ENCODE results near the gene IGFBP2.

The IGFBP2 gene

DNA sequence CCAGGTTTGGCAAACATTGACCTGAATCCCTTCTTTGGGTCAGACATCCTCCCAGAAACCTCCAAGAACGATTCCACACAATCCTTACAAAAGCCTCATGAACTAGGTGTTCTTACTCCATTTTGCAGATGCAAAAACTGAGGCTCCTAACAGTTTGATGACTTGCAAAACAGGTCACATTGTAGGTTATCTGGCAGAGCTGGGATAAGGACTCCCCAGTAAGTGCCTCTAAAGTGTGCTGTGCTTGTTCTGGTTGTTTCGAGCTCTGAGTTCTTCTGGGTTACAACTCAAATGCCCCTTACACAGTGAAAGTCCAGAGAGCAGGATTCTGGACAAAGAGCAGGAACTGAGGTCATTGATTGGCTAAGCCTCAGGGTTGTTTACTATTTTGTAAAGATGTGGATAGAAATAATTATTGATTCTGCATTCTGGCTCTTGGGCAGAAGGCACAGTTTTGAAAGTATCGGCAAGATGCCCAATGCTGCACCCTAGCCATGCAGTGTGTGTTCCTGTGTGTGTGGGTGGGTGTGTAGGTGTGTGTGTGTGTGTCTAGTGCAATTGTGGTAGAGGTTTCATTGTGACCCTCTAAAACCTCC lies 17.0 kb upstream of the IGFBP2 start:
- no peak for DNase-seq

DNA sequence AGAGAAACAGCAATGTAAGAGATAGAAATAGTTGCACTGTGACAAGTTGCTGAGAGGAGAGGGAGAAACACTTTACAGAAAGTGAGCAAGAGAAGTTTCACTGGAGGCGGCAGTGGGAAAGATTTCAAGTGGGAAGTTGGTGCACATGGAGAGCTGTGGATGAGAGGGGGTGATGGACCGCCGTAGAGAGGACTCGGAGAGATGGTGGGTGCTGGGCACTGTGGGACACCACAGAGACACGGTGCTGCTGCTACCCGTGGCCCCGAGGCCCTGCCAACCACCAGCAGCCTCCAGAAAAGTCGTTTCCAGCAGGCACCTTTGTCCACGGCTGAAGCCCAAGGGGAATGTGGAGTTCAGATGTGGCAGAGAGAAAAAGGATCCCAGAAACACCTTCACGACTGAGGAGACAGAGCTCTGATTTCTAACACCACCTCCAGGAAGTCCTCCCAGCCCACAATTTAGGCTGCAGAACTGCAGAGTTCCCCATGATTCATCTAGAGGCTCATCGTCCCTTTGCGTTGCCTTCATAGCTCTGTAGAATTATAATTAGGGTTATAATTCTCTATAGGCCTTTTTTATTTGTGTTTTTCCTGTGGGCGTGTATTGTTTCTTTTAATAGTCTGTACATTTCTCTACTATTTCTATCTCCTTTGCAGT lies 15.9 kb upstream of the IGFBP2 start:
- DNase-seq: no peak

DNA sequence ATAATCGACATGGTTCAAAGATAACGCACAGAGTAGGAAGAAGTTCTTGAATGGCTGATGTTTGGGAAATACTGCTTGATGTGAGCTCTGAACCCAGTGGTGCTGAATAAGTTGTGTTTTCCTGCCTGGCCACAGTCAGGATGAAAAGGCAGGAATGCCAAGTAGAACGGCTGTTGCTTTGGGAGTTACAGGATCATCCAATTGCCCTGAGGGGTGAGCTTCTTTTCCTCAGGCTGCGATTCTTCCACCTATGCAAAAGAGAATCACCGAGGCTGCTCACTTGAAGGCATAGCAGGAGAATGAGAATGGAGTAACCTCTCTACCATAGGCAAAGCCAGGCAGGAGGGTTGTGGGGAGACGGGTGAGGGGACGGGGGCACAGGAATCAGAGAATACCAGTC lies 14.4 kb upstream of the IGFBP2 start:
- no peak for DNase-seq

DNA sequence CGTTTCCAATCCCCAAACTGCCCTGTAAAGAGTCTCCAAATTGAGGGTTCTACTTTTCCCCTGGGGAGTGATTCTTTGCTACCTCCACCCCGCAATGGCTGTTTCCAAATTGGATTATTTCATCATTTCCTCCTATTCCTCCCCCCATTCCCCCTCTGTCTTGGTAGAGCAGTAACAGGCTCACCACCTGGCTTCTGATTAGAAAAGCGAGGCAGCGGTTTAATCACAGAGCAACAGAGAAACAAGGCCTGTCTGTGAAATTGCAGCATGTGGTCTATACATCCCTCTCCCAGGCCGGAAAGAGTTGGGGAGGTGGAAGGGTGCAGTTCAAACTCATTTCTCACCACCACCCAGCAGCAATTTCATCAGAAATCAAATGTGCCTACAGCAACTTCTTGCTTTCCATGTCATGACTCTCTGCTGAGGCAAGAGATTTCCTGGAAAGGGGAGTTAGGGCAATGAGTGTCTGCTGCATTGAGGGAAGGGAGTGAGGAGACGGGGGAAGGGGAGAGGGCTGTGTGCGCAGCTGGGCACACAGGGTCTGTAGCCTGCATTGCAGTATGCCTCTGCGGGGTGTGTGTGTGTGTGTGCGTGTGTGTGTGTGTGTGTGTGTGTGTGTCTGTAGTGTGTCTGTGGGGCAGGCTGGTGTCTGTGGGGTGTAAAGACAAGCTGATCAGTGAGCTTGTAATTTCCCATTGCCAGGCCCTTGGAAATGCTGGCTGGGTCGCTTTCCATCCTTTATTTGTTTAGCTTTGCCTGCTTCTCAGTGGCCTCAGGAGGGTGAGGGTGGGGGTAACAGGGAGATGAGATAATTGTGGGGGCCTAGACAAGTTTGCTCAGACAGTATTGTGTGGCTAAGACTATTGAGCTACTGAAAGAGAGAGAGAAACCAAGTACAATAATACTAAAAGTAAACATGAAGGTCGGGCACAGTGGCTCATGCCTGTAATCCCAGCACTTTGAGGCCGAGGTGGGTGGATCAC lies 13.5 kb upstream of the IGFBP2 start:
- no peak for DNase-seq

DNA sequence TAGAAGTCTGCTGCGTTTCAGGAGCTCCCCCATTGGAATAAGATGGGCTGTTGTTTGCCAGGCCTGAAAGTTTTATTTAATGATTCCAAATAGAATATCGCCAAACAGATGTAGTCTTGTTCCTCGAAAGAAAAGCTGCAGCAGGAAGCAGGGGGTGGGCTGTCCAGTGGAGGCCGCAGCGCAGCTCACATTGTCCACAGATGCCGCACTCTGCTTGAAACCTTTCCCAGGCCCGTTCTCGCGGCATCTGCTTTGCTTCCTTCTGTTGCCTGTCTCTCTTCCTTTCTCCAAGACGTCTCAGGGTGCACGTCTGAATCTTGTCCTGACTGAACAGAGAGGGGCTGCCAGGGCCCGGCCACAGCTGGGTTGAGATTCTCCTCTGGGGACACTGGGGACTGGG lies 12.4 kb upstream of the IGFBP2 start:
- DNase-seq: no peak

DNA sequence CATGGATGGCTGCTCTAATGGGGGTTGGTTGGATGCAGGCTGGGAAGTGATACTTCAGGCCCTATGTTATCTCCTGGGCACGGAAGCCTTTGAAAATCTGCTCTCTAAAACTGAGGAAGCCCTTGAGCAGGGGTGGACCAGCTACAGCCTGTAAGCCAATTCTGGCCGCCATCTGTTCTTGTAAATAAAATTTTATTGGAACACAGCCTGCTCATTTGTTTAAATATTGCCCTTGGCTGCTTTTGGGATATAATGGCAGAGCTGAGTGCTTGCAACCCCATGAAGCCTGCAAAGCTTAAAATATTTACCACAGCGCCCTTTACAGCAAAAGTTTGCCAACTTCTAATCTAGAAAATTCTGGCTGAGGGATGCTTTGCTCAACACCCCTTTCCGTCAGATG lies 11.9 kb upstream of the IGFBP2 start:
- DNase-seq: no peak

DNA sequence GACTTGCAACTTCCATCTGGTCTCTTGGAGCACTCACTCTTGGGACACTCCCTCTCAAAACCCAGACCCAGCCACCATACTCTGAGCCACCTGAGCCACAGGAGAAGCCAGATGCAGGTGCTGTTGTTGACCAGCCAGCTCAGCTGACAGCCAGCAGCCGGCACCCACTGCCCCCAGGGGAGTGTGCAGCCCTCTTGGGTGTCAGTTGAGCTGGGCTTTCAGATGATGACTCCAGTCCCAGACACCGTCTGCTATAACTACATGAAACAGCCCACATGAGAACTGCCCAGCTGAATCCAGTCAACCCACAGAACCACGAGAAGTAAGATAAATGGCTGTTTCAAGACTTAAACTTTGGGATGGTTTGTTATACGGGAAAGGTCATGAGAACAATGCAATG lies 10.7 kb upstream of the IGFBP2 start:
- no peak for DNase-seq

DNA sequence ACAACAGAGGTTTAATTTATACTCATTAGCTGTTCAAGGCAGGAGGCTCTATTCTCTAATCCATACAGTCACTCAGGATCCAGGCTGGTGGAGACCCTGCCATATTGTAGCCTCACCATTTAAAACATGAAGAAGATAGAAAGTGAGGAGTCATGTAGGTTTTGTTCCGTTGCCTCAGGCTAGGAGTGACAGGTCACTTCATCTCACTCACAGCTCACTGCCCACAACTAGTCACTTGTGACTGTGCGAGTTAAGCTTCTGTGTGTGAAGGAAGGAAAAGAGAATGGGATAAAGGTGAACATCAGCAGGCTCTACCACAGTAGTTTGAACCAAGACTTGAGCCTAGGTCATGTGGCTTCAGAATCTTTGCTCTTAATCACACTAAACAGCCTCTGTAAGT lies 9.0 kb upstream of the IGFBP2 start:
- DNase-seq: no peak

DNA sequence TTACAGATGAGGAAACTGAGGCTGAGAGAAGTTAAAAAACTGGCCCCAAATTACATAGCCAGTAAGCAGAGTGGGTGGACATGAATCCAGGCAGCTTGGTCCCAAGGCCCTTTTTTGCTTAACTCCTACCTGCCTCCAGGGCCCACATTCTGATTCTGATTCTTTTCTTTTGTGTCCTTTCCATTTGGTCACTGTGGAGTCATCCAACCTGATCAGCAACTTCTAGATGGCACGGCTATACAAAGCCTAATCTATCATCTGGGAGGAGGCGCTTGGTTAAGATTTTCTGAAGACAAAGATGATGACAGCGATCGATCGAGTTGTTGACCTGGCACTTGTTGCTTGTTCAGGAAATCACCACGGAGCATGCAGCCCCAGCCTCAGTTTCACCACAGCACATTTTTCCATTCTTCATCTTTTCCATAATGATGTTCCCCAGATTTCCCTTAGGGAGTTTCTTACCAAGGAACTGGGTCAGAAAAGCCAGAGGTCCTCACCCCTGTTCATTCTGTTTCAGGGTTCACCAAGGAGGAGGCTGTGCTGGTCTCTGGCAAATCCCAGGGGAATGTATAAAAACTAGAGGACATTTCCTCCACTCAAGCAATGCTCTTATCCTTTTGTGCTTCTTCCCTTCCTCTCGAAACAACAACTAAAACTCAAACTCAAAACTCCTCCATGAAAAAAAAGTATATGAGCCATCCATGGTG lies 6.9 kb upstream of the IGFBP2 start:
- DNase-seq: no peak

DNA sequence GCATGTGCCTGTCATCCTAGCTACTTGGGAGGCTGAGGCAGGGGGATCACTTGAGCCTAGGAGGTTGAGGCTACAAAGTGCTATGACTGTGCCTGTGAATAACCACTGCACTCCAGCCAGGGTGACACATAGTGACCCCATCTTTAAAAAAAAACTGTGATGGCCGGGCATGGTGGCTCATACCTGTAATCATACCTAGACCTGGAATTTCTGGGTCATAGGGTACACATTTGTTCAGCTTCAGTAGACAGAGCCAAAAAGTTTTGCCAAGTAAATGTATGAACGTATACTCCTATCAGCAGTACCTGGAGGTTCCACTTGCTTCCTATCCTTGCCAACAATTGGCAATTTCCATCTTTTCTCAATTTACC lies 6.4 kb upstream of the IGFBP2 start:
- DNase-seq: no peak

DNA sequence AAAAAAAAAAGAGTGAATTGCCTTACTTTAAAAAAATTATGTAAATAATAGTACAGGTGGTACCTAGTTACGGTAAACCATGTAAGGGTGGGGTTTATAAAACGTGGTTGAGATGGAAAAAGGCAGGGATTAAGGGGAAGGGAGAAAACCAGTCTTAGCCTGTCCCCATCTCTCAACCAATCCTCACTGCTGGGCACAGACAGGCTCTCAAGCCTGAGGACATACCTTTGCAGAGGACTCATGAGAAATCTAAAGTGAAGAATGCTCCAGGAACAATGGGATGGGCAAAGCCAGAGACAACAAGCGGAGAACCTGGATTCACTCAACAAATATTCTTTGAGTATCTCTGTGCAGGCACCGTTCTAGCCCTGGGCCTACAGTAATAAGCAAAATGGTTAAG lies 3.4 kb upstream of the IGFBP2 start:
- no peak for DNase-seq

DNA sequence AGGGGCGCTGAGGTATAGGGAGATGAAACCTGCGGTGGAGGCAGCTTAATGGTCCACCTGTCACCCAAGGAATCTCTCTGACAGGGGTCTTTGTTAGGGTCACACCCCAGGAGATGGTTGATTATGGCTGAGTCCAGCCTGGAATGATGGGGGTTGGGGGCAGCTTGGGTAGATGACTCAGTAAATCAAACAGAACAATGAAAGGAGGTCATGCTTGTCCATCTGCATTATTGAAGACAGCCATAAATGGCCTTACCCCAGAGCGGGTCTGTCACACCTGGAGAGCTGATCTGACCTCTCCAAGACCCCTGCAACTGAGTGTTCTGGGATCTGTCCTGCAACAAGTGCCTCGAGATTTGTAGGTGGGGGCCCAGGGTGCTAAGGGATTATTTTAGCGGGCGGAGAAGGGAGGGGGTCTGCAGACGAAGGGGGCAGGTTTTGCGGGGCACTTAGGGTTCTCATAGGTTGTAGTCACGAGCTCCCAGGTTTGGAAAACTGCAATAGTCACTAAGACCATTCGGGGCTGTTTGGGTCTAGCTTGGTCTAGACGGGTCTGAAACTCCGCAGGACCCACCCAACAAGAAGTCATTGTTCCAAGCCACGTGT lies 771 bp upstream of the IGFBP2 start:
- DNase-seq: no peak

DNA sequence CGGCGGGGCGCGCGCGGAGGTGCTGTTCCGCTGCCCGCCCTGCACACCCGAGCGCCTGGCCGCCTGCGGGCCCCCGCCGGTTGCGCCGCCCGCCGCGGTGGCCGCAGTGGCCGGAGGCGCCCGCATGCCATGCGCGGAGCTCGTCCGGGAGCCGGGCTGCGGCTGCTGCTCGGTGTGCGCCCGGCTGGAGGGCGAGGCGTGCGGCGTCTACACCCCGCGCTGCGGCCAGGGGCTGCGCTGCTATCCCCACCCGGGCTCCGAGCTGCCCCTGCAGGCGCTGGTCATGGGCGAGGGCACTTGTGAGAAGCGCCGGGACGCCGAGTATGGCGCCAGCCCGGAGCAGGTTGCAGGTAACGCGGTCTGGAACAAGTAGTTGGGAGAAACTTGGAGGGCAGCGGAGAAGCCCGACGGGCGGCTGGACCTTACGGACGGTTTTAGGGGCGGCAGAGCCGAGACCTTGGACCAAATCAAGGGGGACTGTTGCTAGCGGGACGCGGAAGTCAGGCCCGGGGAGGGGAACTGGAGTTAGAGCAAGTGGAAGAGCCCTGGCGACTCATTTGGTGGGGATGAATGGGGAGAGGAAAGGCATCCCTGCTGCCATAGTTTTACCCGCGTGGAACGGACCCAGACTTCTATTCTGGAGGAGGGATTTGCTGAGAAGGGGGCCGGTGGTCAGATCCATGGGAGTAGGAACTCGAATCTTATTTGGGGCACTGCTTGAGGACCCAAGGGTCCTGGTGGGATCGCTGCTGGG lies 573 bp downstream of the IGFBP2 start:
- no peak for DNase-seq

DNA sequence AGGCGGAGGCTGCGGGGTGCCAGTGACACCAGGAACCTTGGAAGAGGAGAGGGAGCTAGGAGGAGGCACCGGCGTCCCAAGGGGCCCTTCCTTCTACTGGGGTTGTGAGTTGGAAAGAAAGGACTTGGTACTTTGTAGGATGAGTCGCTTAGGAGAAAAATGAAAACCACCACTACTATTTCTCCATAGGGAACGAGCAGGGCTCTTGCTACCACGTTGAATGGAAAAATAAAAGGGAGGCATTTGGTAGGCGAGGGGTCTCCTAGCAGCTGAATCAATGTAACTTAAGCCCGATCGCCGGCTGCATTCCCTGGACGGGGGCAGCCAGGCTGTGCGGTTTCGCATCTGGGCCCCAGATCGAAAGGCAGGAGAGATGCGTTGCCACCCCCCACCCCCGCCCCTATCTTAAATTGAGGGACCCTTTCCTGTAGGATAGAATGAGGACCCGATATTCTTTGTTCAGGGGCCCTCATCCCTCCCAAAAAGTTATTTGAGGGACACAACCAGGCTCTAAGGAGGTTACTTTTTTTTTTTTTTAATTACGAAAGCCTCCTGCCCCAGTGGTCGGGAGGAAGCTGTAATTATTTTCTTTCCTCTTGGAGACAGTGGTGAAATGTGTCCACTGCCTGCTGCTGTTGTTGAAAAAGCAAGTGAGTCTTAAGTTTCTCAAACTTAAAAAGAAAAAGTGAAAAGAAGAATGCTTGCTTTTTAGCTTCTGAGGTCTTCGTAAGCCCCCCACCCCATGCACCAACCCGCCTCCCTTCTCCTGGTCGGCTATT lies 1.3 kb downstream of the IGFBP2 start:
- no peak for DNase-seq

DNA sequence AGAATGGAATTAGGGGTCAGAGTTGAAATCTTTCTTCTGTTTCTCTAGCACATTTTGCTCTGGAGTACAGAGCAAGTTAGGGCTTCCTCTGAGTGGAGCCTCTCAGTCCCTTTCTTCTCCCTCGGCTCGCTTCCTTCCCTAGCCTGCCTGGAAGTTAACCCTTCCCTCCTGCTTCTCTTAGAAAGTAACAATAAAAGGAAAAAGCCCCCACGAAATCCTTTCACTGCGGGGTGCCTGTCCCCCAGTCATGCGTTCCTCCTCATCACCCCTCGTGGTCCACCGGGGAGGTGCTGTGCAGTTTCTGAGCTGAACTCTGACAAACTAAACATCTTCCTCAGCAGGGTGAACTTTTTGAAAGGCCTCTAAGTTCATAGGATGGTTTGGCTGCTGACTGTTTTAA lies 2.0 kb downstream of the IGFBP2 start:
- DNase-seq: no peak

DNA sequence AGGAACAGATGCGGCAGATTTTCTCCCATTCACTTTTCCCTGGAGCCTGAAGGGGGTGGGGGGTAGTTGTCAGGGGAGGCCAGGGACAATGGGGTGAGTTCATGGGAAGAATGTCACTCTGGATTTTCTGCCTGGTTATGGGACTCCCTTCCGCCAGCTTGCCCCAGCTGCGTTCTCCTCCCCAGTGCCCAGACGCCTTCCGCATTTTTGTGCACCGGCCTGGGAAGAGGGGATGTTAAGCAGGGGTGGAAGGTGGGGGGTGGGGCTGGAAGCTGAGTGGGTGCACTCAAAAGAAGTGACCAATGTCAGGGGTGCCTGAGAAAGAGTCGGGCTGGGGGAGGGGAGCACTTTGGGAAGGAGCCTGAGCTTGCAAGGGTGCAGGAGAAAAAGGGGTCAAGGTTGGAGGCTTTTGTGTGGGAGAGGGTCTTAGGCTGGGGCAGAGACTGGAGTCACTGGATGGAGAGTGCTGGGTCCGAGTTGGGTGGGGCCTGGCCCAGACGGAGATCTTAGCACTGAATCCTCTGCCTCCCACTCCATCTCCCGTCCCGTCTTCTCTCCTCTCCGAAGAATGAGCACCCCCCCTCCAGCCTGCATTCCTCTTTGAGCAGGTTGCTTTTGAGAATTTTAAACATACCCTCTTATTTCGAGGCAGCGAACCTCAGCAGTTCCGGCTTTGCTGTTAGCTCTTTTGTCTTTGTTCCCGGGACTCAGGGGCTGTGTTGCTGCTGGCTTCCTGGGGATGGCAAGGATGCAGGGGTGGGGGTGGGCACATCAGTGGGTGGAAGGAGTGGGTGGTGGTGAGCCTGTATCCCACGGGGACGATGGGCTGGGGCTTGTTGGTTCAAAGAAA lies 2.7 kb downstream of the IGFBP2 start:
- DNase-seq: no peak

DNA sequence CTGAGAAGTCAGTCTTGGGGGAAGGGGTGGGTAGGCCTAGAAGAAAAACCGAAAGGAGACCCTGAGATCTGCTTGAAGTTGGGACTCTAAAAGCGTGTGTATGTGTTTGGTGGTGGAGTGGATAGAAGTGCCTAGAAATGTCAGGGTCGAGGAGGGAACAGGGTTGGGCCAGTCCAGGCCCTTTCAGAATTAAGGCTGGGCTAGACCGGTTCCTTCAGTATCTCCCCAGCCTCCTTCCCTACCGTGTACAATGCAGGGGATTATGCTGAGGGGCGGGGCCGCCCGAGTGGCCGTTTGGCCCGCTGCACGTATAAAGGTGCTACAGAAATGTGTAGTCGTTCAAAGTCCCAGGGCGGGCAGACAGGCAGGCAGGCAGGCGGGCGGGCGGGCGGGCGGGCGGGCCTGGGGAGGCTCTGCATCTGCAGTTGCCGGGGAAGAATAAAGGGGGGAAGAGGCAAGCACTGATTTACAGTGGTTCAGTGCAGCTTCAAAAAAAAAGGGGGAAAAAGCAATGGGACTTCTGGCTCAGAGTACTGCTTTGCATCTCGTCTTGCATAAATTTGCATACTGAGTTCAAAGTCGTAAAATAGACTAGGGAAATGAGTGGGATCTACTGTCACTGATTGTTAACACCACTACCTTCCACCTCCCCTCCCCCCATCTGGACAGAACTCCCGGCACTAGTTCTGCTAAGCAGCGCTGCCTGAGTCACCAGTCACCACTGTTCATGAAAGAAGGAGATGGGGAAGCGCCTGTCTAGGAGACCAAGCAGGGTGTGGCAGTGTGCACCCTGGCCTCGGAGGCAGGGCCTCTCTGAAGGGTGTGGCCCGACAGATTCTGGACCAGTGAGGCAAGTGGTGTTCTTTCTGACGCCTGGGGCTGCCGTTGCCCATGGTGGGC lies 3.6 kb downstream of the IGFBP2 start:
- DNase-seq: no peak

DNA sequence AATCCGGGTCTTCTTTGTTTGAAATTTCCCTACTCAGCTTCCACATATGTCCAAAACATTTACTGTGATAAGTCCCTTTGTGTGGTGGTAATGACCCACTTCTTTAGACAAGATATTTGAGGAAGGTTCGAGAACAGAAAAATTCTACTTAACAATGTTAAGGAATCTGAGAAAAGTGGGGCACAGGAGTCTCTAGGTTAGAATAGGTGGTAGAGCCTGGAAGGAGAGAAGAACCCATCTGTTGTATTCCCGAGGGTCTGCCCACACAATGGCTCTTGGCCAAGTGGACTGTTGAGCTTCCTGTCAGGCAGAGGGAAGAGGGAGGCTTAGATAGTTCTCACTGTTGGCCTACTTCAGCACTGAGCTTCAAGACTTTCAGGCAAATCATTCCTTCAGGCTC lies 4.3 kb downstream of the IGFBP2 start:
- no peak for DNase-seq

DNA sequence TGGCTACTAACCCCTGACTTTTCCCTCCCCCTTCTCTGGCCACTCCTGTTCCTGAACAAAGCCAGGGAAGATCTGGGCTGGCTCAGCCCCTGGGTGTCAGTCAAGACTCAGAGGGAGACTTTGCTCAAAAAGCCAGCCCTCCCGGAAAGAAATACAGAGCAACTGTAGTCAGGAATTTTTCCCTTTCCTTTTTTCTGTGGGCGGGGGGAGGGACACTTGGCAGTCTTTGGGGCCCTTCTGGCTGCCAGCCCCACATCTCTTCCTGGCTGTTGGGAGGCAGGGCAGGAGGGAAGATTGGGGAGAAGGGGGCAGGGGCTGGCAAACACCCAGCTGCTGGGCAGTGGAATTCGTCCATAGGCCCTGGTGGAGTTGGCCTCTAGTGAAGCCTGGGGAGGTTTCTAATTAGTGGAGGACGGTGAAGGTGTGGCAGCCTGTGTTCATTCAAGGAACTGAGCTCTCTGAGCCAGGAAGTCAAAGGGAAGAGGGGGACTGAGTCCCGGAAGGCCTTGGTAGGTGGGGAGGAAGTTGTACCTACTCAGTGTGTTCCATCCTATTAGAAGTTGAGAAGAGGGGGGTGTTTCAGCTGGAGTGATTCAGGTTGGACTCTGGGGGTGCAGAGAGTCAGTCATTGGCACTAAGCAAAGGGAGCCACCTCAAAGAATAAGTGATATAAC lies 10.9 kb downstream of the IGFBP2 start:
- no peak for DNase-seq
